Esophagus squamous epithelium (tissue), 4 donors: Measurements from ENCODE around the gene C1orf56.

ENCODE experiments used
- CTCF ChIP-seq, 6 experiments: fragments of 450-650 bp in 4 of 6; fragments of 200-600 bp in 2 of 6; sonication (generic) in 2 of 6; IDR thresholded peaks; one replicate each; pipeline ENCODE4 v1.5.1; 2016 to 2019; ENCODE audit warnings: antibody characterized with exemption in 6 of 6, mild to moderate bottlenecking in 4 of 6, moderate library complexity in 4 of 6
- POLR2A ChIP-seq, 4 donors: fragments of 450-650 bp; IDR thresholded peaks; one replicate each; pipeline ENCODE4 v1.6.1; 2017; ENCODE audit warnings: antibody characterized with exemption in 4 of 4, mild to moderate bottlenecking in 4 of 4, moderate library complexity in 3 of 4

GRCh38 chr1:151009206-151009587 is 38.4 kb upstream of the C1orf56 start:
- TF ChIP-seq CTCF (IDR thresholded peaks at IDR 0.05) (no peak), POLR2A (IDR thresholded peaks at IDR 0.05) (no peak)
